Kidney epithelial cell (primary cell): ENCODE data around the gene CBFA2T2. TPM values are rescaled to one million over a fixed set of nuclear protein-coding genes. Genes with fewer than 3 reads are reported as not detected.

Experiments
- DNase-seq: peaks from one replicate; pipeline ENCODE4 v3.0.0-alpha.2; 2010; ENCODE audit warnings: low read depth
- H3K27me3 ChIP-seq: 2 replicates; pipeline ENCODE4 v1.6.0; 2011; ENCODE audit warnings: low read length; ENCODE audit not compliant: control insufficient read depth, insufficient read depth
- H3K36me3 ChIP-seq: 2 replicates; pipeline ENCODE4 v1.5.1; 2011; ENCODE audit warnings: low read length; ENCODE audit not compliant: control insufficient read depth, insufficient read depth
- H3K4me3 ChIP-seq: 2 replicates; pipeline ENCODE4 v1.5.1; 2011; ENCODE audit warnings: low read depth, mild to moderate bottlenecking, control low read depth, low read length
- total RNA-seq: library from RNA; depleted of rRNA; stranded (reverse); fragments of >200 nt; gene quantifications from 2 replicates; pipeline ENCODE4 v1.2.3, GENCODE V29; 2015
- TF ChIP-seq, protein P1 (sequence below): IDR thresholded peaks from 2 replicates; pipeline ENCODE4 v1.5.1; 2011; ENCODE audit warnings: mild to moderate bottlenecking, moderate library complexity, low read length, control low read depth, inconsistent platforms; ENCODE audit not compliant: insufficient read depth, poor library complexity, severe bottlenecking

The CBFA2T2 gene
- total RNA-seq, 1 donor from 2014 or later = 13.4 TPM

DNA sequence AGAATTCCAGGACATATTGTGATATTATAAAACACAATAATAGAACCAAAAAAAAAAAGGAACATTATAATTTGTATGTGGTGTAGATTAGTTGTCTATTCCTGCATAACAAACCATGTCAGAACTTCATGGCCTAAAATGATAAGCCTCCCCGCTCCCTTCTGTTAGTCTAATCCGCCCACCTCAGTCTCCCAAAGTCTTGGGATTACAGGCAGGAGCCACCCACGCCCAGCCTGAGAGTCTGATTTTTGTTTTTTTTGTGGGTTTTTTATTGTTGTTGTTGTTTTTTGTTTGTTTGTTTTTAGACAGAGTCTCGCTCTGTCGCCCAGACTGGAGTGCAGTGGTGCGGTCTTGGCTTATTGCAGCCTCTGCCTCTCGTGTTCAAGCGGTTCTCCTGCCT, 111.1 kb downstream of the CBFA2T2 start:
- TF ChIP-seq, protein P1, sequence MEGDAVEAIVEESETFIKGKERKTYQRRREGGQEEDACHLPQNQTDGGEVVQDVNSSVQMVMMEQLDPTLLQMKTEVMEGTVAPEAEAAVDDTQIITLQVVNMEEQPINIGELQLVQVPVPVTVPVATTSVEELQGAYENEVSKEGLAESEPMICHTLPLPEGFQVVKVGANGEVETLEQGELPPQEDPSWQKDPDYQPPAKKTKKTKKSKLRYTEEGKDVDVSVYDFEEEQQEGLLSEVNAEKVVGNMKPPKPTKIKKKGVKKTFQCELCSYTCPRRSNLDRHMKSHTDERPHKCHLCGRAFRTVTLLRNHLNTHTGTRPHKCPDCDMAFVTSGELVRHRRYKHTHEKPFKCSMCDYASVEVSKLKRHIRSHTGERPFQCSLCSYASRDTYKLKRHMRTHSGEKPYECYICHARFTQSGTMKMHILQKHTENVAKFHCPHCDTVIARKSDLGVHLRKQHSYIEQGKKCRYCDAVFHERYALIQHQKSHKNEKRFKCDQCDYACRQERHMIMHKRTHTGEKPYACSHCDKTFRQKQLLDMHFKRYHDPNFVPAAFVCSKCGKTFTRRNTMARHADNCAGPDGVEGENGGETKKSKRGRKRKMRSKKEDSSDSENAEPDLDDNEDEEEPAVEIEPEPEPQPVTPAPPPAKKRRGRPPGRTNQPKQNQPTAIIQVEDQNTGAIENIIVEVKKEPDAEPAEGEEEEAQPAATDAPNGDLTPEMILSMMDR = no peak

DNA sequence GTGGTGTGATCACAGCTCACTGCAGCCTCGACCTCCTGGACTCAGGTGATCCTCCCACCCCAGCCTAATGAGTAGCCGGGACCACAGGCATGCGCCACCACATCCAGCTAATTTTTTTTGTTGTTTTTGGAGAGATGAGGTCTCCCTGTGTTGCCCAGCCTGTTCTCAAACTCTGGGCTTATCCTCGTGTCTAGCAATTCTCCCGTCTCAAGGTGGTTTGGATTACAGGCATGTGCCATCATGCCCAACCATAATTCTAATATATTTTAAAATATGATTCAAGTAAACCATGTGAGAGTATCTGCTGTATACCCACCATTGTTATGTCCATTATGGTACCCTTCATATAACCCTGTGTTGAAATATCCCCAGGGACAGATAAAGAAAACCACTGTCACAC, 112.0 kb downstream of the CBFA2T2 start:
- H3K36me3 ChIP-seq = no peaks in the 10 kb centered on the region
- TF ChIP-seq, protein P1 = no peak
- H3K4me3 ChIP-seq = no peak overlapping the region
- DNase-seq = no peak
- no peaks in the 10 kb centered on the region for H3K27me3 ChIP-seq

More for the DNA sequence above, 111.1 kb downstream of the CBFA2T2 start:
- Histone ChIP-seq H3K36me3 (no peaks in the 10 kb centered on the region), H3K4me3 (no peak overlapping the region), H3K27me3 (no peaks in the 10 kb centered on the region)
- no peak for DNase-seq

DNA sequence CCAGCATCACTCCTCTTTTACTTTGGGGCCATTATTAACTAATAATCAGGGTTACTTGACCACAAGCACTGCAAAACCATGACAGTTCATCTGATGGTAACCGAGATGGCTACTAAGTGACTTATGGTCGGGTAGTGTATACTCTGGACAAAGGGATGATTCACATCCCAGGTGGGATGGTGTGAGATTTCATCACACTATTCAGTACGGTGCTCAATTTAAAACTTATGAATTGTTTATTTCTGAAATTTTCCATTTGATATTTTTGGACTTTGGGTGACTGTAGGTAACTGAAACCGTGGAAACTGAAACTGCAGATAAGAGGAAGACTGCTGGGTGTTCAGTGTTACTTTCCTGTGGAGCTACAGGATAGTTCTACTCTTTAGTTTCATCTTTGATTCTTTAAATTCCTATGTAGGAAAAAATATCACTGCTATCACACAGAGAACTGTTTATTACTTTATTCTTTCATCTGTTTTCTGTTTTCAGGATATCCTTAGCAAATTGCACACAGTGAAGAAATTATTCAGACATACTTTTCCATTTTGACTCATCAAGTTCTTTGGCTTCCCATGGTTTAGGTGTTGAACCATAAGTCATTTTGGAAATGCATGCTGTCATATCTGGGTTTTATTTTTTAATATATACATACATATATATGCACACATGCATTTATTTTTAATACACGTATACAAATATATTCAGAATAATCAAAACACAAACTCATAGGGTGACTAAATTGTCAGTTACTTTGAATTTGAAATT, 113.1 kb downstream of the CBFA2T2 start:
- no peaks in the 10 kb centered on the region for H3K27me3 ChIP-seq
- peak; percentile 2 for DNase-seq
- H3K36me3 ChIP-seq = peaks cover 2% of the 10 kb centered on the region
- TF ChIP-seq, protein P1 = no peak
- H3K4me3 ChIP-seq = no peak overlapping the region

DNA sequence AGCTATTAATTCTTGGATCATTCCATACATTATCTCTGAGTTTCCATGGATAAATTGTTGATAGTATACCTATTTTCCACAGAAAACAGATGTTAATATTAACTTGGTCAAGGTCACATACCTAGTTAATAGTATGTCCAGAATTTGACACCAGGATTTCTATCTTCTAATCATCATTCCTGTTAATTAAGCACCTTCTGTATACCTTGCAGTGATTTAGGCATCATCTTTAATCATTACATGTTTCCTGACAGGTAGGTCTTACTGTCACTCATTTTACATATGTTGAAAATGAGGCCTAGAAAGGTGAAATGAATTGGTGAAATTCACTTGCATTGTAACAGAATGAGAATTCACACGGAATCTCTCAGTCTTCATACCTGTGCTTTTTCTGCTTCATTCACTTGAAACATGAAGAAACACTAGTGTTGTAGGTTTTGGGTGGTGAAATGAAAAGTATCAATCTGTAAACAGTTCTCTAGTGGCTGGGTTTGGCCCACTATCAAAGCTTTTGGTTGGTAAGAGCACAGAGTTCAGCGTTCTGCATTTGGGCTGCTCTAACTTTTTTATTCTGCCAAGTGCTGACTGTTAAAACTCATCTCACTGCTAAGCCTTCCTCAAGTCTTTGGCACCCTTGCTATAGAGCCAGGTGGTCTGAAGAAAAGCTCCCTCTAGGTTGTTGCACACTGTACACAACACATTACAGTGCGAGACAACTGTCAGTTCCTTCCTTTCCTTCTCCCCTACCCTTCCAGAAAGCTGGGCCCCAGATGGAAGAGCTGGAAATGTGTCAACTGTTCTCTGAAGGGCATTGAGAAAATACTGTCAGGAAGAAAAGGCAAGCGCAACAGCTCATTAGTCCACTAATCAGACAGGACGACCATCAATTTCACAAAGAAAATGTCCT, 114.4 kb downstream of the CBFA2T2 start:
- DNase-seq = no peak
- H3K4me3 ChIP-seq = no peak overlapping the region
- no peaks in the 10 kb centered on the region for H3K27me3 ChIP-seq
- peaks cover 2% of the 10 kb centered on the region for H3K36me3 ChIP-seq
- TF ChIP-seq, protein P1 = no peak

DNA sequence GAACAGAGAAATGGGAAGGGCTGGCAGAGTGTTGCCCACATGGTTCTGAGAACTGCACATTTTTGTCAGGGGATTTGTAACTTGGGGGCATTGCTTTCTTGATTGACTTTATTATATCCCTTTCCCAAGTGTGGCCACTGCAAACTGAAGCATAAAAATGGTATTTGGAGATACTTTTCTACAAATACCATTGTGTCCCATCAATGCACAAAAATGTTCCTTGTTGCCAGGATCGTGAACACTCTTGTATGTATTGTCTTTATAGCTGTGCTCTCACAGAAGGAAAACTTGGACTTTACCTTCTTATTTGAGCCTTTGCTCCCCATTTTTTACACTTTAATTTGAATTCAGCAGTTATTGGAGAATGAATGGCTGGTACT, 115.1 kb downstream of the CBFA2T2 start:
- Histone ChIP-seq H3K4me3 (no peak overlapping the region), H3K27me3 (no peaks in the 10 kb centered on the region), H3K36me3 (peaks cover 2% of the 10 kb centered on the region)
- TF ChIP-seq, protein P1 = no peak
- DNase-seq = no peak
